NCI-H2029 (cell line): ENCODE results near the gene GALNT2.

ENCODE experiments used
- DNase-seq: peaks from one replicate; lab custom pipeline; 2025; lab: John Stamatoyannopoulos, UW

GALNT2 gene

GRCh38 chr1:230050973-230051735 is 15.9 kb upstream of the GALNT2 start:
- no peak for DNase-seq

DNA sequence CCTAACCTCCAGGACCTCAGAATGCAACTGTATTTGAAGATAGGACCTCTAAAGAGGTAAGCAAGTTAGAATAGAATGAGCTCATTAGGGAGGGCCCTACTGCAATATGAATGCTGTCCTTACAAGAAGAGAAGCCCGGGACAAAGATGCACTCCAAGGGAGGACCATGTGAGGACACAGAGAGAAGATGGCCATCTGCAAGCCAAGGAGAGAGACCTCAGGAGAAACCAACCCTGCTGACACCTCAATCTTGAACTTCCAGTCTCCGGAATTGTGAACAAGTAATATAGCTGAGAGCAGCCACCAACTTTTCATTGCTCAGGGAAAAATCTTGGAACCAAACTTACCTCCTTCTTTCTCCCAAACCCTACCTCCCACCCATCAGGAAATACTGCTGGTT is 15.0 kb upstream of the GALNT2 start:
- DNase-seq, result no peak

DNA sequence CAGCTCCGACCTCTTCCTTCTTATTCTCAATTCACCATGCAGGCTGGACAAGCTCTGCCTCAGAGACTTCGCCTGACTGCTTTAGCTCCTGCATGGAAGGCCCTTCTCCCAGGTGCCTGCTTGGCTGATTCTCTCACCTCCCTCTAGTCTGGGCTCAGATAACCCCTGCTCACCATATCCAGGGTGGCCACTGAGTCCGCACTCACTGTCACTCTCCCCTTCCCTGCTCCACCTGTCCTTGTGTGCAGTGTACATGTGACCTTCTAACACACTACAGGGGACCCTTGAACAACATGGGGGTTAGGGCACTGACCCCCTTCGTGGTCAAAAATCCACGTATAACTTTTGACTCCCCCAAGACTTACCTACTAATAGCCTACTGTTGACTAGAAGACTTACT is 14.4 kb upstream of the GALNT2 start:
- no peak for DNase-seq

- DNase-seq, result no peak
These were observed 12.8 kb upstream of the GALNT2 start for GRCh38 chr1:230054092-230054749.

DNA sequence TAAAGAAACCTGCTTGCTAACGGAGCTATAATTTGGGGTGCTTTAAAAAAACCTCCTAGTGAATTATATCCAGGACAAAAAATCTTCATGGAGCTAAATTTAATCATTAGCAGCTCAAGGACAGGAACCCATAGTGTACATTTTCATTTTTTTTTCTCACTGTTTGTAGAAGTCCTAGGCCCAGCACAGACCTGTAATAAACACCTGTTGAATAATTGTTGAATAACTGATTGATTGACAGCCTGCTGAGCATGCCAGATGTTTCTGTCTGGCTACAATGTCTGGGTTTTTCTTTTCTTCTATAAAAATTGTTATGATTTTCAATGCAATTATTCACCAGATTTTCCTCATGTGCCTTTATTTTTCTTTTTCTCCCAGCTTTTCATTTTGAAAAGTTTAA is 10.9 kb upstream of the GALNT2 start:
- no peak for DNase-seq

DNA sequence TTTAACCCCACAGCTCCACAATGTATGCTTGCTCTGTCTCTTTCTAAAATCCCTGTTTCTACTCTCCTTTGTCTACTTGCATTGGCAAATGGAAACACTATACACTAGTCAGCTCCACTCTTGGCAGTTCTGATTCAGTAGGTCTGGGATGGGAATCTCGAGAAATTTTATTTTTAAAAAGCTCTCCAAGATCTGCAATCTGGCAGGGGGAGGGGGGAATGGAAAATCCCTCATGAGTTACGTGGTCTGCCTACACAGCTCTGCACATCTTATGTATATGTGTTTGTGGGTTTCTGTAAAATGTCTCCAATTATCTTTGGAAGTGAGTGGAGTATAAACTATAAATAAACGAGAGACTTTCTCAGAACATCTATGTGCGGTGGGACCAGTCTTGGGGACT is 9.9 kb upstream of the GALNT2 start:
- no peak for DNase-seq

DNA sequence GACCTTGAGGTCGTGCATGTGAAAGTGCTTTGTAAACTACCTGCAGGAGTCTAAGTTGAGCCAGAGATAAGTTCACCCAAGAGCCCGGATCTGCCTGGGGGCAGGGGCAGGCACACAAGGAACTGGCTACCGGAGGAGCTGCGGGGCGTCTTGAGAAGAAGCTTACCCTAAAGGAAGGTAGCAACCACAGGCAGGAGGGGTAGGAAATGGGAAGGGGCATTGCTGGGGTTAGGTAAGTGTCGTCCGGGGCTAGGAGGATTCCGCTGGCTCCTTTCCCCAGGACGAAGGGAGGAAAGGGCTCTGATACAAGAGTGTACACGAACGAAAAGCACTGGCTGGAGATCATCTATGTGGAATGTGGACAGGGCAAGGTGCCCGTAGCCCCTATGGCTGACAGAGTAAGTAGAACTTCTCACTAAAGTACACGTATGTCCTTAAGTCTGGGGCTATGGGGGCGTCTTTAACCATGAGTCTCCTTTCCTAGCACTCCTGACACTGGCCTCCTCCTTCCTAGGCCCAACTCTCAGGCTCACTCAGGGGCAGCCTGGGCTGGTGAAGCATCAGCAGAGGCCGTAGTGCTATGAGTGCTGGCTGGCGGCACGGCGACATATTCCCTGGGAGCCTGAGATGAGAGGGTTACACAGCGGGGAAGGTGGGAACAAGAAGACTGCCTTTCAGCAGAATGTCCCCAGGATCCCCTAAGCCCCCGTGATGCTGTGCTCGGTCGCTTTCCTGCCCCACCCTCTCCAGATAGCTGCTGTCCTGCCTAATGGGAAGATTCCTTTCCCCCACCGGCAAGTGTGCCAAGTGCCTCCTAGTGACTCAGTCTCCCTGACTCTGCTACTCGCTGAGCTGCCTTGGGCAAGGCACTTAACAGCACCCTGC is 9.1 kb upstream of the GALNT2 start:
- no peak for DNase-seq

DNA sequence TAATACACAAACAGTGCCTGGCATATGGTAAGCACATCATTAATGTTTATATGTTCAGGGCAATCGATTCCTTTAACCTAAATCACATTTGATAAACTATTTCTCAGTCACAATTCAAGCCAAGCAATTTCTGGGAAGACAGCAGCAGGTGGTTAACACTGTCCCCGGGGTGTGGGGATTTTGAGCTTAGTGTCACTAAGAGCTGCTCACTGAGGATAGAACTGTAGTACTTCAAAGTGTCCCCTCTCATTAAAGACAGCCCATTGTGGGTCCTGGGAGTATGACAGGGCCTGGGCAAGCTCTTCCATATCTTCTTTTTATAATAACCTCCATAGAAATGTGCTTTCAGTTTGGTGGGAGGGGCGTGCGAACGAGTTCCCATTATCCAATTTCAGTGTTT is 8.4 kb upstream of the GALNT2 start:
- no peak for DNase-seq

DNA sequence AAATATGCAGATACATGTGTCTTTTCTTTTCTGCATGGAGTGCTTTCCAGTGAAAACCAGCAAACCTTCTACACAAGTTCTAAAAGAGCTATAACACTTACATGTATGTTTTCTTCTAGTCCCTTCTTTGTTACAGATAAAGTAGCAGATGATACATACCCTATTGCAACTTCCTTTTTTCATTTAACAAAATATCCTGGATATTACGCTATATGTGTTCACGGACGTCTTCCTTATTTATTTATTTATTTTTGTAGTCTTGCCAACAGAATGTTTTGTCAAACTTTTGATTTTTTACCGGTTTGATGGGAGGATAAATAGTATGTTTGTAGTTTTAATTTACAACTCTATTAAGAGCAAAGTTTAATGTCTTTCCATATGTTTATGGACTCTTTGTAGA is 5.2 kb upstream of the GALNT2 start:
- DNase-seq, result no peak

DNA sequence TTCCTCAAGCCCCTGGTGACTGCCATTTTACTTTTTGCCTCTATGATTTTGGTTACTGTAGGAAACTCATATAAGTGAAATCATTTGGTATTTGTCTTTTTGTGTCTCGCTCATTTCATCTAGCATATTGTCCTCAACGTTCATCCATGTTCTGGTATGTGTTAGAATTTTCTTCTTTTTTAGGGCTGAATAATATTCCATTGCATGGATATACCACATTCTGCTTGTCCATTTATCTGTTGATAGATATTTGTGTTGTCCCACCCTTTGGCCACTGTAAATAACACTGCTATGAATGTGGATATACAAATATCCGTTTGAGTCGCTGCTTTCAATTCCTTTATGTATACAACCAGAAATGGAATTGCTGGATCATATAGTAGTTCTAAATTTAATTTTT is 4.5 kb upstream of the GALNT2 start:
- no peak for DNase-seq

DNA sequence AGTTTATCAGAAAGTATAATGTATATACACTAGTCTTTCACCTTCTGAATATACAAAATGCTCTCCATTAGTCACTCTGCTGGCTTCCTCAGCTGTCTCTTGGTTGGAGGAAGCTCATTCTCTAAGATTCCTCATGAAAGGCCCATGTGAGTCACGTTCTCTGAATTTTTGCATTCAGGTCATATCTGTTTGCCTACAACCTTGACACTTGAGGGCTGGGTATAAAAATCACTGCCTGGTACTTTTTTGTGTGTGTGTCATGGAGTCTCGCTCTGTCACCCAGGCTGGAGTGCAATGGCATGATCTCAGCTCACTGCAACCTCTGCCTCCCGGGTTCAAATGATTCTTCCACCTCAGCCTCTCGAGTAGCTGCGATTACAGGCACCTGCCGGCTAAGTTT is 2.8 kb upstream of the GALNT2 start:
- DNase-seq, result no peak

DNA sequence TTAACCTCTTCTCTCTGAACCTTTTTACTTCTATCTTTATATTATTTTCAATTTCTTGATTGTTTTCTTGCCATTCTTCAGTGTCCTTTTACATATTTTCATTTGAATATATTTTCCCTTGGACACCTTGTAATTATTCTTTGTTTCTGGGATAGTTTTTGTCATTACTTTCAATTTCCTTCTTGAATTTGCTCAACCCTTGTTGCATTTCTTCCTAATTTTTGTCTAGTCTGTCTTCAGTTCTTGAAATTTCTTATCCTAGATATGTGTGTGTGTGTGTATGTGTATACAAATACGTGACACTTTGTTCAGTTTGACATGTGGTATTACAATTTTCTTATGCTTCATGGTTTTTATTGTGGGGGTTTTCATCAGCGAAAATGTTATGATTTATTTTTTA is 1.9 kb upstream of the GALNT2 start:
- no peak for DNase-seq

- no peak for DNase-seq
These were observed 1.5 kb upstream of the GALNT2 start for GRCh38 chr1:230065571-230065970.

GRCh38 chr1:230066031-230066430 is 1.0 kb upstream of the GALNT2 start:
- DNase-seq, result no peak

- no peak for DNase-seq
These were observed 407 bp downstream of the GALNT2 start for GRCh38 chr1:230067419-230067870.

DNA sequence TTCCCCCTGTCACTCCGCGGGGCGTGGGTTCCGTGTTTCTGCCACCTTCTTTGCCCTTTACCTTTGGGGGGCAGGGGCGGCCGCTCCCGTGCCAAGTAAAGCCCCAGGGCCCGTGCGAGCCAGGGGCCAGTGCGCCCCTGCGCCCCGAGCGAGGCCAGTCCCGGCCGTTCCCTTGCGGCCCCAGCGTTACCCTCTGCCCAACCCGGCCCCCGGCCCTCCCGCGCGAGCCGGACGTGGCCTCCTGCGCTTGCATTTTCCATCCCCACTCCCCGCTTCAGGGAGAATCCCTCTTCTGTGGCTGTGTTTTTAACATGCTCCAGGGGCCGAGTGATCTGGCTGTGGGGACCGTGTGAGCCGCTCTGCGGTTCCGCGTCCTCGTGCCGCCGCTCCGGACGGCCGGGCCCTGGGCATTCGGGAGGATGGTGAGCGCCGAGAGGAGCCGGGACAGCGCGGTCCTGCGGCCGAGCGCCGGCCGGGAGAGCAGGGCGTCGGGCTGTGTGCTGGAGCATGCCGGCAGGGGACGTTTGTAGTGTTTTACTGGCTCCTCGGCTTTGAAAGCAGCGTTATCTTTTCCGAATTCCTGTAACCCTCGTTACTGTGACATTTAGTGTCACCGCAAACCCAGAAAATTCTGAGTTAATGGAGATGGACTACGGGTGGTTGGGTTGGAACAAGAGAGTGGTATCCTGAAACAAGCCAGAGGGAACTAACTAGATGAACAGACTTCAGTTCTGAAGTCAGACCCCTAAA is 1.0 kb downstream of the GALNT2 start:
- DNase-seq, result no peak

- DNase-seq, result no peak
These were observed 1.5 kb downstream of the GALNT2 start for GRCh38 chr1:230068621-230068873.

DNA sequence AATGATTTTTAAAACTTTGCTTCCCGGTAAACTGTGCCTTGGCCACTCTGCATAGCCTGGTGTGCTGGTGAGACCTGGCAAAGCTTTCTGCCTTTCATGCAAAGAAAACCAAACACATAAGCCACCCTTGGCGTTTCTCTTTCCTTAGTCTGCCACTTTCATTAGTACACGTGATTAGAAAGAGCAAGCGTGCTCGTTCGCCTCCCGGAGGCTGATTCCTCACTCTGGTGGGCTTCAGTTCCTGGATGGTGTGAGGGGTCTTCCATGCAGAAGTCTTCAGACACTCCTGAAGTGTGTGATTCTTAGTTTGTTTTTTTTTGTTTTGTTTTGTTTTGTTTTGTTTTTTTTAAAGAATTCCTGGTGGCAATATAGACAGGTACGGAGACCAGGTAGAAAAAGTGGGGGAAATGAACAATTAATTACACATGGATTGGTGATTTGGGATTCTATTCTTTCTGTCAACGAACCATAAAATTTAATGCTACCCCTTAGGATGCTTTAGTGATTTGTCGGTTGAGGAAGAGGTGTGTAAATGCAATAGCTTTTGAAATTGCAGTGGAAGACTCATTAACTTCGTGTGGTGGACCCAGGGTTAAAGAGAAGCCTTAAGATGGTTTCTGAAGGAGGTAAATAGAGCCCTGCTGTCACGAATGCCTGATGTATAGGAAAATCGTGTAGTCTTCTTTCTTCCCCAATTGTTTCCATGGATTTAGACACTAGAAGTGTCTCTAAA is 2.1 kb downstream of the GALNT2 start:
- no peak for DNase-seq

DNA sequence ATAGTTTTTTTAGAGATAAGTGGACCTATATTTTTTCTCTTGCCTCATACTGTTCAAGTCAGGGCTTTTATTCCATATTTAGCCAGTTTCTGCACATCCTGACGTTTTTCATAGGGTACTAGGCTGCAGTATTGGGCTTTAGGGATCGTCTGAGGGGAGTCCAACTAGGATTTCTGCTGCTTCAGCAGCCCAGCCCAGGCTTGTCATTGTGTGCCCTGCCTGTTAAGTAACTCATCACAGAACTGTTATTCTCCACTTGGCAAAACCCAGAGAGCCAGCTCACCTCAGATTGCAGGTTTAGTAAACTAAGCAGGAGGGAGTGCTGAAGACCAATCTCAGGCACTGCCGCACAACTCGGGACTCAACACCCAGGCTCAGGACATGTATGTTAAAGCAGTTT is 2.8 kb downstream of the GALNT2 start:
- DNase-seq, result no peak

- no peak for DNase-seq
These were observed 3.5 kb downstream of the GALNT2 start for GRCh38 chr1:230070321-230071208.

GRCh38 chr1:230071316-230071715 is 4.3 kb downstream of the GALNT2 start:
- no peak for DNase-seq
